Neural cell (in vitro differentiated cells): ENCODE results near the gene MROH2A. TPM values are rescaled to one million over a fixed set of nuclear protein-coding genes. Genes with fewer than 3 reads are reported as not detected.

Source experiments
- H2AFZ ChIP-seq: fragments of 200-600, 300-800 bp; sonication (generic), shearing (Covaris generic); 2 replicates; pipeline ENCODE4 v1.6.0; 2014; ENCODE audit warnings: low read depth, mild to moderate bottlenecking, antibody characterized with exemption, low read length, moderate library complexity
- H3F3A ChIP-seq: fragments of 200-600 bp; shearing (Covaris generic); 2 replicates; pipeline ENCODE4 v1.6.1; 2016; ENCODE audit warnings: mild to moderate bottlenecking, moderate library complexity, mixed read lengths, antibody characterized with exemption, low read length; ENCODE audit not compliant: insufficient read depth, poor library complexity, severe bottlenecking
- H3K27ac ChIP-seq: fragments of 200-600, 300-800 bp; sonication (generic), shearing (Covaris generic); 2 replicates; pipeline ENCODE4 v1.5.1; 2014; ENCODE audit warnings: mild to moderate bottlenecking, low read length, moderate library complexity
- H3K27me3 ChIP-seq: fragments of 300-800, 200-600 bp; sonication (generic), shearing (Covaris generic); 2 replicates; pipeline ENCODE4 v1.6.0; 2014; ENCODE audit warnings: mild to moderate bottlenecking, low read depth, low read length, moderate library complexity; ENCODE audit not compliant: insufficient read depth
- H3K36me3 ChIP-seq: fragments of 300-800, 200-600 bp; sonication (generic), shearing (Covaris generic); 2 replicates; pipeline ENCODE4 v1.5.1; 2014; ENCODE audit warnings: mild to moderate bottlenecking, antibody characterized with exemption, low read length, moderate library complexity; ENCODE audit not compliant: insufficient read depth
- H3K4me2 ChIP-seq: fragments of 300-800, 200-600 bp; sonication (generic), shearing (Covaris generic); 2 replicates; pipeline ENCODE4 v1.6.0; 2014; ENCODE audit warnings: mild to moderate bottlenecking, low read length
- H3K4me3 ChIP-seq: fragments of 300-800, 200-600 bp; sonication (generic), shearing (Covaris generic); 2 replicates; pipeline ENCODE4 v1.5.1; 2014; ENCODE audit warnings: mild to moderate bottlenecking, low read length, moderate library complexity
- H3K79me2 ChIP-seq: fragments of 200-600 bp; shearing (Covaris generic); replicated peaks from 2 replicates; pipeline ENCODE4 v1.6.0; 2014; ENCODE audit warnings: mild to moderate bottlenecking, low read length, moderate library complexity; ENCODE audit not compliant: insufficient read depth
- H3K9ac ChIP-seq: fragments of 300-800, 200-600 bp; sonication (generic), shearing (Covaris generic); 2 replicates; pipeline ENCODE4 v1.6.1; 2016; ENCODE audit warnings: mild to moderate bottlenecking, low read length, mixed read lengths
- H3K9me2 ChIP-seq: fragments of 200-600 bp; shearing (Covaris generic); 2 replicates; pipeline ENCODE4 v1.6.1; 2016; ENCODE audit warnings: mild to moderate bottlenecking, low read length, mixed read lengths; ENCODE audit not compliant: insufficient read depth
- H3K9me3 ChIP-seq: fragments of 200-600, 300-800 bp; sonication (generic), shearing (Covaris generic); 2 replicates; pipeline ENCODE4 v1.6.1; 2016; ENCODE audit warnings: mild to moderate bottlenecking, mixed run types, low read length, moderate library complexity, mixed read lengths
- H4K20me1 ChIP-seq: fragments of 200-600 bp; shearing (Covaris generic); 2 replicates; pipeline ENCODE4 v1.6.1; 2016; ENCODE audit warnings: mild to moderate bottlenecking, mixed run types; ENCODE audit not compliant: insufficient read depth
- EP300 ChIP-seq: fragments of 450-650 bp; conservative IDR thresholded peaks from 2 replicates; pipeline ENCODE4 v1.6.1; 2014; ENCODE audit warnings: antibody characterized with exemption, mild to moderate bottlenecking, moderate library complexity; ENCODE audit not compliant: poor library complexity, severe bottlenecking
- EZH2 ChIP-seq: fragments of 200-600, 300-800 bp; shearing (Covaris generic), sonication (generic); IDR thresholded peaks from 2 replicates; pipeline ENCODE4 v1.6.1; 2014; ENCODE audit warnings: antibody characterized with exemption, low read length, borderline replicate concordance, mild to moderate bottlenecking; ENCODE audit not compliant: insufficient read depth, poor library complexity, severe bottlenecking
- MXI1 ChIP-seq: fragments of 450-650 bp; conservative IDR thresholded peaks from 2 replicates; pipeline ENCODE4 v1.6.1; 2014; ENCODE audit warnings: antibody characterized with exemption, mild to moderate bottlenecking; ENCODE audit not compliant: poor library complexity, severe bottlenecking
- POLR2AphosphoS5 ChIP-seq: IDR thresholded peaks from 2 replicates; pipeline ENCODE4 v1.6.1; 2012
- RAD21 ChIP-seq: fragments of 450-650 bp; conservative IDR thresholded peaks from 2 replicates; pipeline ENCODE4 v1.6.1; 2014; ENCODE audit warnings: antibody characterized with exemption, mild to moderate bottlenecking, moderate library complexity
- REST ChIP-seq: IDR thresholded peaks from 2 replicates; pipeline ENCODE4 v1.6.1; 2012; ENCODE audit warnings: borderline replicate concordance
- SMC3 ChIP-seq: fragments of 450-650 bp; conservative IDR thresholded peaks from 2 replicates; pipeline ENCODE4 v1.6.1; 2014; ENCODE audit warnings: antibody characterized with exemption, mild to moderate bottlenecking, moderate library complexity; ENCODE audit not compliant: poor library complexity
- TAF1 ChIP-seq: IDR thresholded peaks from 2 replicates; pipeline ENCODE4 v1.6.1; 2012; ENCODE audit warnings: low read depth
- polyA plus RNA-seq: library from polyadenylated mRNA; depleted of rRNA; stranded (reverse); fragments of >200 nt; gene quantifications from 2 replicates; pipeline ENCODE4 v1.2.3, GENCODE V29; 2014

The MROH2A gene
- polyA plus RNA-seq, 1 donor from 2014 or later = not detected

GRCh38 chr2:233756429-233757081 lies 21.6 kb upstream of the MROH2A start:
- Histone ChIP-seq H3K36me3 (no peaks in the 10 kb centered on the region), H3K9me3 (no peaks in the 10 kb centered on the region), H3K79me2 (no peaks in the 10 kb centered on the region), H3K9me2 (no peaks in the 10 kb centered on the region), H4K20me1 (no peaks in the 10 kb centered on the region), H3F3A (no peaks in the 10 kb centered on the region), H3K9ac (no peak overlapping the region), H3K4me3 (no peak overlapping the region), H2AFZ (no peak overlapping the region), H3K27ac (no peak overlapping the region), H3K27me3 (no peaks in the 10 kb centered on the region), H3K4me2 (no peak overlapping the region)
- TF ChIP-seq EP300 (no peak), POLR2AphosphoS5 (no peak), EZH2 (no peak), MXI1 (no peak), TAF1 (no peak), REST (no peak), SMC3 (no peak), RAD21 (no peak)

- no peaks in the 10 kb centered on the region for H3K9me2 ChIP-seq
- H4K20me1 ChIP-seq = no peaks in the 10 kb centered on the region
- TF ChIP-seq EP300 (no peak), POLR2AphosphoS5 (no peak), RAD21 (no peak), SMC3 (no peak), TAF1 (no peak)
- H3F3A ChIP-seq = no peaks in the 10 kb centered on the region
- H3K9ac ChIP-seq = no peak overlapping the region
- H2AFZ ChIP-seq = no peak overlapping the region
- no peak overlapping the region for H3K4me3 ChIP-seq
- no peak overlapping the region for H3K4me2 ChIP-seq
- no peaks in the 10 kb centered on the region for H3K9me3 ChIP-seq
- no peaks in the 10 kb centered on the region for H3K79me2 ChIP-seq
- no peak overlapping the region for H3K27ac ChIP-seq
- no peaks in the 10 kb centered on the region for H3K27me3 ChIP-seq
- H3K36me3 ChIP-seq = no peaks in the 10 kb centered on the region
These were observed 20.0 kb upstream of the MROH2A start for GRCh38 chr2:233758141-233758540.

GRCh38 chr2:233758849-233759248 lies 19.3 kb upstream of the MROH2A start:
- Histone ChIP-seq H3K9ac (no peak overlapping the region), H3K36me3 (no peaks in the 10 kb centered on the region), H3K4me2 (no peak overlapping the region), H4K20me1 (no peaks in the 10 kb centered on the region), H3K9me3 (no peaks in the 10 kb centered on the region), H2AFZ (no peak overlapping the region), H3K79me2 (no peaks in the 10 kb centered on the region), H3K27me3 (no peaks in the 10 kb centered on the region), H3F3A (no peaks in the 10 kb centered on the region), H3K4me3 (no peak overlapping the region), H3K9me2 (no peaks in the 10 kb centered on the region), H3K27ac (no peak overlapping the region)
- TF ChIP-seq EZH2 (no peak), EP300 (no peak), TAF1 (no peak), REST (no peak), POLR2AphosphoS5 (no peak), SMC3 (no peak), MXI1 (no peak), RAD21 (no peak)
